Measurements from ENCODE around the gene ZNF622.

ZNF622 gene

GRCh38 chr5:16492398-16493140 lies 27.0 kb upstream of the ZNF622 start:
- Histone ChIP-seq H3K4me3 (ENCODE audit: low read depth, low read length) (no peak overlapping the region), H3K27me3 (ENCODE audit: control insufficient read depth, insufficient read depth, low read length) (no peaks in the 10 kb centered on the region), H3K4me1 (ENCODE audit: control insufficient read depth, insufficient read depth, low read length) (no peaks in the 10 kb centered on the region), H3K9ac (ENCODE audit: low read depth, low read length) (no peak overlapping the region), H3K36me3 (ENCODE audit: control insufficient read depth, insufficient read depth, low read length) (no peaks in the 10 kb centered on the region), H3K9me3 (ENCODE audit: control insufficient read depth, insufficient read depth, low read length) (peaks cover 5% of the 10 kb centered on the region)

DNA sequence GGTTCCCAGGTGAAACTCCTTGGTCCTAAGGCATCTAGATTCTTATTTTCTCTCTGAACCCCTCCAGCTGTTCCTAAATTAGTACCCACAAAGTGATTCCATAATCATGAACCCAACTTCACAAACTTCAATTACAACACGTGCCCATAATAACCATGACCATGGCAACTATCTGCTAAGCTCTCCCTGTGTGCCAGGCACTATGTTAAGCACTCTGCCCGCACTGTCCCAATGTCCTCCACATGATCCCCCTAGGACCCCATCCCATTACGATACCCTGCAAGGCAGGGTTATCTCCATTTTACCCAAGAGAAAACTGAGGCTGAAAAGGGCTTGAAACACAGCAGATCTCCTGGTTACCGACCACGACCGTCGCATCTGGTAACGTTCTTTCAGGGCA lies 25.3 kb upstream of the ZNF622 start:
- no peaks in the 10 kb centered on the region for H3K36me3 ChIP-seq (ENCODE audit: control insufficient read depth, insufficient read depth, low read length)
- H3K9me3 ChIP-seq (ENCODE audit: control insufficient read depth, insufficient read depth, low read length) = peaks cover 5% of the 10 kb centered on the region
- H3K4me3 ChIP-seq (ENCODE audit: low read depth, low read length) = no peak overlapping the region
- no peak overlapping the region for H3K9ac ChIP-seq (ENCODE audit: low read depth, low read length)
- no peaks in the 10 kb centered on the region for H3K4me1 ChIP-seq (ENCODE audit: control insufficient read depth, insufficient read depth, low read length)
- no peaks in the 10 kb centered on the region for H3K27me3 ChIP-seq (ENCODE audit: control insufficient read depth, insufficient read depth, low read length)

DNA sequence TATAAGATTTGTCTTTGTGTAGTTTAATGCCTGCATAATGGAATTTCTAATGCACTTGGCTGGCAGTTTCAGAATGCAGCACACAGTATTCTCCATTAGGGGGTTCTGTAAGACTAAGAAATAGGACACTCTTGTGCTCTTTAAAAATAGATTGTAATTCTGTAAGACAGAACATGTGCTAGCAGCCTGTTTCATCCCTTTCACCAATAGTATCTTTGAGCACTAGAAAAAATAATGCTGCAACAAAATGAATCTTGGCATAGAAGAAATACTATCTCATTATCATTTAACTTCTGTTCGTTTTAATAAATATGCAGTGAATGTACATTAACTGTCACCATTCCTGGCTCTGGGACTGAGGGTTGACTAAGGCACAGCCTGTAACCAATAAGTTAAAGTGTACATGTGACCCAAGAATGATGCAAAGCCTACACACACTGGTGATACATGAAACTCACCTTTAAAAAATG lies 23.8 kb upstream of the ZNF622 start:
- H3K9me3 ChIP-seq (ENCODE audit: control insufficient read depth, insufficient read depth, low read length) = no peaks in the 10 kb centered on the region
- H3K4me3 ChIP-seq (ENCODE audit: low read depth, low read length) = no peak overlapping the region
- no peaks in the 10 kb centered on the region for H3K27me3 ChIP-seq (ENCODE audit: control insufficient read depth, insufficient read depth, low read length)
- H3K4me1 ChIP-seq (ENCODE audit: control insufficient read depth, insufficient read depth, low read length) = no peaks in the 10 kb centered on the region
- no peaks in the 10 kb centered on the region for H3K36me3 ChIP-seq (ENCODE audit: control insufficient read depth, insufficient read depth, low read length)
- no peak overlapping the region for H3K9ac ChIP-seq (ENCODE audit: low read depth, low read length)

GRCh38 chr5:16487456-16487855 lies 21.9 kb upstream of the ZNF622 start:
- no peaks in the 10 kb centered on the region for H3K4me1 ChIP-seq (ENCODE audit: control insufficient read depth, insufficient read depth, low read length)
- no peaks in the 10 kb centered on the region for H3K9me3 ChIP-seq (ENCODE audit: control insufficient read depth, insufficient read depth, low read length)
- H3K4me3 ChIP-seq (ENCODE audit: low read depth, low read length) = no peak overlapping the region

DNA sequence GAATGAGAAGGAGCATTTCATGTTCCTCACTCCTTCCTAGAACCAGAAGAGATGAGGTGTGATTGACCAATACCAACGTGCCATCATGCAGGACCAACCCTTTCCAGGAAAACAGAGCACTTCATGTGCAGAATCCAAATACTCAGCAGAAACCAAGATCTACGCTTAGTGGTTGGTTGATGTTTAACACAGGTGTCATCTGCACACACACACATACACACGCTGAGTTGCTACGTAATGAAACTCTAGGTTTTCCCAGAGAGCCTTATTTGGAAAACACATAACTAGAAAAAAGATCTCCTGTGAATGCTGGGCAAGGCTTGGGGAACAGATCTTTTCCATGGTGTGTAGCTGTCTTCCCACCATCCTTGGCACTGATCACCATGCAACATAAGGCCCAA lies 21.1 kb upstream of the ZNF622 start:
- no peaks in the 10 kb centered on the region for H3K36me3 ChIP-seq (ENCODE audit: control insufficient read depth, insufficient read depth, low read length)
- no peak overlapping the region for H3K9ac ChIP-seq (ENCODE audit: low read depth, low read length)
- H3K9me3 ChIP-seq (ENCODE audit: control insufficient read depth, insufficient read depth, low read length) = no peaks in the 10 kb centered on the region
- no peaks in the 10 kb centered on the region for H3K4me1 ChIP-seq (ENCODE audit: control insufficient read depth, insufficient read depth, low read length)
- no peak overlapping the region for H3K4me3 ChIP-seq (ENCODE audit: low read depth, low read length)
- no peaks in the 10 kb centered on the region for H3K27me3 ChIP-seq (ENCODE audit: control insufficient read depth, insufficient read depth, low read length)

More at GRCh38 chr5:16487456-16487855, 21.9 kb upstream of the ZNF622 start:
- Histone ChIP-seq H3K27me3 (ENCODE audit: control insufficient read depth, insufficient read depth, low read length) (no peaks in the 10 kb centered on the region), H3K36me3 (ENCODE audit: control insufficient read depth, insufficient read depth, low read length) (no peaks in the 10 kb centered on the region), H3K9ac (ENCODE audit: low read depth, low read length) (no peak overlapping the region)

DNA sequence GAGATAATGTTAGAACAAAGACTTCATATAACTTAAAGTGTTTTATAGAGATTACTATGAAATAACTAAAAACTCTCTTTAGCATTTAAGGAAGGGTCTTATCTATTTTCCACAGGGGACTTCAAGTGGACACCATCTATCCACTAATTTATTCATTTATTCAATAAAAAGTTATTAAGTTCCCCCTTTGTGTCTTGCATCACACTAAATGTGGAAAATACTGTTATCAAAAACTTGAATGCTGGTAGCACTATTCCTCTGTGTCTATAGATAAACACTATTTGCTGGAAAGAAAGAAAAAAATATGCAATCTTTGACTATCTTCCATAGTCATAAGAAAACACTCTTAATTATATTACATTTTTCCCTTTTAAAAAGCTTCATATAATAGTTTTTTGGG lies 20.1 kb upstream of the ZNF622 start:
- no peaks in the 10 kb centered on the region for H3K4me1 ChIP-seq (ENCODE audit: control insufficient read depth, insufficient read depth, low read length)
- H3K9me3 ChIP-seq (ENCODE audit: control insufficient read depth, insufficient read depth, low read length) = no peaks in the 10 kb centered on the region
- no peak overlapping the region for H3K4me3 ChIP-seq (ENCODE audit: low read depth, low read length)
- H3K27me3 ChIP-seq (ENCODE audit: control insufficient read depth, insufficient read depth, low read length) = no peaks in the 10 kb centered on the region
- H3K36me3 ChIP-seq (ENCODE audit: control insufficient read depth, insufficient read depth, low read length) = no peaks in the 10 kb centered on the region
- no peak overlapping the region for H3K9ac ChIP-seq (ENCODE audit: low read depth, low read length)

GRCh38 chr5:16484081-16484480 lies 18.5 kb upstream of the ZNF622 start:
- no peaks in the 10 kb centered on the region for H3K36me3 ChIP-seq (ENCODE audit: control insufficient read depth, insufficient read depth, low read length)
- no peaks in the 10 kb centered on the region for H3K27me3 ChIP-seq (ENCODE audit: control insufficient read depth, insufficient read depth, low read length)
- H3K4me3 ChIP-seq (ENCODE audit: low read depth, low read length) = no peak overlapping the region
- H3K9me3 ChIP-seq (ENCODE audit: control insufficient read depth, insufficient read depth, low read length) = no peaks in the 10 kb centered on the region
- no peaks in the 10 kb centered on the region for H3K4me1 ChIP-seq (ENCODE audit: control insufficient read depth, insufficient read depth, low read length)
- H3K9ac ChIP-seq (ENCODE audit: low read depth, low read length) = no peak overlapping the region

DNA sequence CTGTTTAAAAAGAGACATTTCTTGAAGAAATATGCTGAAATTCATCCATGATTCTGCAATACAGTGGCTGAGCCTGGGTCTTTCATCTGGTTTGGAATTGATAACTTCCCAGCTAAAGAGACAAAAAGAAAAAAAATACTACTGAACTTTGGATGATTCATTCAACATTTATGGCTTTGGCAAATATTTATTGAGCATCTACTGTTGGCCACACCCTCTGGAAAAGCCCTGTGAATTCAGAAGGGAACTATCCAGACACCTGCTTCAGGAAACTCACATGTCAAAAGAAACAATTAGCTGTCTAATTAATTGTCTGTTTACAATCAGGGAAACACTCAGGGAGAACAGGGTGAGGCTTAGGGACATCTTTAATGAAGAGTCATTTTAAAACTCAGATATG lies 17.8 kb upstream of the ZNF622 start:
- Histone ChIP-seq H3K9ac (ENCODE audit: low read depth, low read length) (no peak overlapping the region), H3K27me3 (ENCODE audit: control insufficient read depth, insufficient read depth, low read length) (no peaks in the 10 kb centered on the region), H3K36me3 (ENCODE audit: control insufficient read depth, insufficient read depth, low read length) (no peaks in the 10 kb centered on the region), H3K4me1 (ENCODE audit: control insufficient read depth, insufficient read depth, low read length) (no peaks in the 10 kb centered on the region), H3K9me3 (ENCODE audit: control insufficient read depth, insufficient read depth, low read length) (no peaks in the 10 kb centered on the region), H3K4me3 (ENCODE audit: low read depth, low read length) (no peak overlapping the region)

DNA sequence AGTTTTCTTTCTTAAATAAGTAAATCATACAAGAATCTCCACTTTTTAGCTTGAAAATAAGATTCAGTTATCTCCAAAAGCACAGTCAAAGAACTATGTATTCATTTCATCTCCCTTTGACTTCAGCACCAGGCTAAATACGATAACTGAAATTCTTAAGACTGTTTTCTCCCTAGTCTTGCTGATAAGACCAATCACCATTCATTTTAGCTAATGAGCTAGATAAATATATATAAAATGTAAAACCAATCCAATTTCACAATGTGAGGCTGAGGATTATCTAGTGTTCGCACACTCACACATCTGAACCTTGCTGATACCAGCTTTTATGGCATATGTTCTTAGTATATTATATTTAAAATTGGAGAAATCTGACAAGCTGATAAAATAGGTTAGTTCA lies 17.3 kb upstream of the ZNF622 start:
- Histone ChIP-seq H3K4me3 (ENCODE audit: low read depth, low read length) (no peak overlapping the region), H3K27me3 (ENCODE audit: control insufficient read depth, insufficient read depth, low read length) (no peaks in the 10 kb centered on the region), H3K9me3 (ENCODE audit: control insufficient read depth, insufficient read depth, low read length) (no peaks in the 10 kb centered on the region), H3K4me1 (ENCODE audit: control insufficient read depth, insufficient read depth, low read length) (no peaks in the 10 kb centered on the region), H3K36me3 (ENCODE audit: control insufficient read depth, insufficient read depth, low read length) (no peaks in the 10 kb centered on the region), H3K9ac (ENCODE audit: low read depth, low read length) (no peak overlapping the region)

- H3K4me3 ChIP-seq (ENCODE audit: low read depth, low read length) = no peak overlapping the region
These were observed 15.4 kb upstream of the ZNF622 start for GRCh38 chr5:16480821-16481538.

GRCh38 chr5:16480144-16480543 lies 14.5 kb upstream of the ZNF622 start:
- no peak overlapping the region for H3K9ac ChIP-seq (ENCODE audit: low read depth, low read length)
- no peak overlapping the region for H3K4me3 ChIP-seq (ENCODE audit: low read depth, low read length)
- no peaks in the 10 kb centered on the region for H3K36me3 ChIP-seq (ENCODE audit: control insufficient read depth, insufficient read depth, low read length)
- no peaks in the 10 kb centered on the region for H3K27me3 ChIP-seq (ENCODE audit: control insufficient read depth, insufficient read depth, low read length)
- no peaks in the 10 kb centered on the region for H3K9me3 ChIP-seq (ENCODE audit: control insufficient read depth, insufficient read depth, low read length)
- no peaks in the 10 kb centered on the region for H3K4me1 ChIP-seq (ENCODE audit: control insufficient read depth, insufficient read depth, low read length)

More at GRCh38 chr5:16480821-16481538, 15.4 kb upstream of the ZNF622 start:
- H3K4me1 ChIP-seq (ENCODE audit: control insufficient read depth, insufficient read depth, low read length) = no peaks in the 10 kb centered on the region
- H3K9me3 ChIP-seq (ENCODE audit: control insufficient read depth, insufficient read depth, low read length) = no peaks in the 10 kb centered on the region
- H3K27me3 ChIP-seq (ENCODE audit: control insufficient read depth, insufficient read depth, low read length) = no peaks in the 10 kb centered on the region
- no peak overlapping the region for H3K9ac ChIP-seq (ENCODE audit: low read depth, low read length)
- no peaks in the 10 kb centered on the region for H3K36me3 ChIP-seq (ENCODE audit: control insufficient read depth, insufficient read depth, low read length)

DNA sequence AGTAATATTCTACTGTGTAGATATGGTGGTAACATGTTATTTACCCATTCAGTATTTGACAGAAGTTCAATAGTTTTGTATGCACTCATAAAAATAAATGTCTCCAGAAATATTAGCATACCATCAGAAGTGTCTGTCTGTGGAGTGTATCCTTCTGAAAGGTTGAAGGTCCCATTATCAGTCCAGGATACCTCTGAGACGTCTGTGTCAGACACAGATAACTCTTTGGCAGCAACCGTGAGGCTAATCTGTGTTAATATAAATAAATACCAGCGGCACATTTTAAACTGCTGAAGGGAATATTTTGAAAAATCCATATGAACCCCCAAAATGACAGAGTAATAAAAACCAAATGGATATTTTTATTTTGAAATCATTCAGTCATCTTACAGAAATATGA lies 11.9 kb upstream of the ZNF622 start:
- Histone ChIP-seq H3K36me3 (ENCODE audit: control insufficient read depth, insufficient read depth, low read length) (no peaks in the 10 kb centered on the region), H3K27me3 (ENCODE audit: control insufficient read depth, insufficient read depth, low read length) (no peaks in the 10 kb centered on the region), H3K4me3 (ENCODE audit: low read depth, low read length) (no peak overlapping the region), H3K9ac (ENCODE audit: low read depth, low read length) (no peak overlapping the region), H3K4me1 (ENCODE audit: control insufficient read depth, insufficient read depth, low read length) (no peaks in the 10 kb centered on the region), H3K9me3 (ENCODE audit: control insufficient read depth, insufficient read depth, low read length) (no peaks in the 10 kb centered on the region)

All from iPS-15b (cell line).